H1 (cell line): ENCODE results near the gene MYH9. TPM values are rescaled to one million over a fixed set of nuclear protein-coding genes. Genes with fewer than 3 reads are reported as not detected.

Experiments
- CBX5 ChIP-seq: fragments of 300-800, 300-1000 bp; sonication (generic); IDR thresholded peaks from 2 replicates; pipeline ENCODE4 v1.7.1; 2016; ENCODE audit warnings: antibody characterized with exemption, low read length, low read depth
- POLR2AphosphoS5 ChIP-seq: IDR thresholded peaks from 2 replicates; pipeline ENCODE4 v1.6.1; 2011; ENCODE audit warnings: low read depth, low read length
- RBBP5 ChIP-seq: IDR thresholded peaks from 2 replicates; pipeline ENCODE4 v1.7.1; 2012; ENCODE audit warnings: low read depth, mild to moderate bottlenecking, inconsistent platforms, low read length, moderate library complexity, borderline replicate concordance
- TAF1 ChIP-seq: IDR thresholded peaks from 2 replicates; pipeline ENCODE4 v1.6.1; 2011; ENCODE audit warnings: mild to moderate bottlenecking, low read depth, low read length
- polyA plus RNA-seq, 7 experiments: library from polyadenylated mRNA; depleted of rRNA in 3 of 7; stranded (reverse) in 5 of 7; unstranded in 2 of 7; fragments of >200 nt in 5 of 7; fragments of 200-250 nt in 2 of 7; gene quantifications; 1 replicate in 5 of 7; 2 replicates in 1 of 7; 4 replicates in 1 of 7; pipeline versions ENCODE4 v1.2.1 to v1.2.3, GENCODE V29; 2011 to 2013; ENCODE audit warnings: missing spikeins in 2 of 7, mixed read lengths in 2 of 7
- total RNA-seq: library from RNA; stranded (reverse); fragmentation: NEBNext Ultra II Directional; extraction: Animal tissue kit (Norgen Biotek cat#: 25700); gene quantifications from 2 replicates; pipeline ENCODE4 v1.2.1, GENCODE V29; 2021
- TF ChIP-seq, protein P1 (sequence below): IDR thresholded peaks from 2 replicates; pipeline ENCODE4 v1.6.1; 2011; ENCODE audit warnings: low read length, improper control_type of control experiment

Gene MYH9
- total and polyA plus RNA-seq, 2 of the 8 experiments (the other 6 are each of a cell fraction or from before 2014, with no cell fraction given) = 24.9 to 322 TPM

- TF ChIP-seq CBX5 = no peak
- TF ChIP-seq RBBP5 = no peak
- TF ChIP-seq TAF1 = no peak
- TF ChIP-seq POLR2AphosphoS5 = no peak
- TF ChIP-seq, protein P1, sequence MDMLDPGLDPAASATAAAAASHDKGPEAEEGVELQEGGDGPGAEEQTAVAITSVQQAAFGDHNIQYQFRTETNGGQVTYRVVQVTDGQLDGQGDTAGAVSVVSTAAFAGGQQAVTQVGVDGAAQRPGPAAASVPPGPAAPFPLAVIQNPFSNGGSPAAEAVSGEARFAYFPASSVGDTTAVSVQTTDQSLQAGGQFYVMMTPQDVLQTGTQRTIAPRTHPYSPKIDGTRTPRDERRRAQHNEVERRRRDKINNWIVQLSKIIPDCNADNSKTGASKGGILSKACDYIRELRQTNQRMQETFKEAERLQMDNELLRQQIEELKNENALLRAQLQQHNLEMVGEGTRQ = no peak
Measured at GRCh38 chr22:36337365-36338130, 50.2 kb downstream of the MYH9 start (continued).
